Aorta (tissue), 5 donors: Measurements from ENCODE around the gene PIP5KL1. TPM values are rescaled to one million over a fixed set of nuclear protein-coding genes. Genes with fewer than 3 reads are reported as not detected.
"Not testable (repeated sequence)": the region's sequence is repeated elsewhere in the genome, so short reads cannot be mapped to it uniquely, and the experiment has no call there.

Source experiments
- ATAC-seq: fragments of 200-7000 bp; cut with Tn5 transposase; one replicate; pipeline ENCODE4 v1.9.1; 2022; ENCODE audit warnings: moderate library complexity; ENCODE audit not compliant: low FRiP score
- DNase-seq, 2 donors: peaks; one replicate each; pipeline ENCODE4 v3.0.0-alpha.2; 2020
- H3K27ac ChIP-seq, 2 donors: one replicate each; pipeline ENCODE4 v1.5.1; 2013; ENCODE audit warnings: low read length in 2 of 2, mild to moderate bottlenecking in 2 of 2, moderate library complexity in 2 of 2, control low read depth in 1 of 2, inconsistent platforms in 1 of 2, low read depth in 1 of 2
- H3K27me3 ChIP-seq, 2 donors: one replicate each; pipeline ENCODE4 v1.6.1; 2013; ENCODE audit warnings: control low read depth in 1 of 2, low read length in 1 of 2, mild to moderate bottlenecking in 1 of 2, moderate library complexity in 1 of 2; ENCODE audit not compliant: insufficient read depth in 2 of 2, control insufficient read depth in 1 of 2
- H3K36me3 ChIP-seq, 2 donors: one replicate each; pipeline ENCODE4 v1.6.1; 2013; ENCODE audit warnings: control low read depth in 1 of 2, low read length in 1 of 2, mild to moderate bottlenecking in 1 of 2; ENCODE audit not compliant: insufficient read depth in 2 of 2, control insufficient read depth in 1 of 2
- H3K4me1 ChIP-seq, 2 donors: one replicate each; pipeline ENCODE4 v1.6.1; 2013; ENCODE audit warnings: low read length in 2 of 2, control low read depth in 1 of 2, mild to moderate bottlenecking in 1 of 2, moderate library complexity in 1 of 2; ENCODE audit not compliant: insufficient read depth in 2 of 2, control insufficient read depth in 1 of 2
- H3K4me3 ChIP-seq, 2 donors: one replicate each; pipeline ENCODE4 v1.5.1; 2013; ENCODE audit warnings: low read length in 2 of 2, control low read depth in 1 of 2, mild to moderate bottlenecking in 1 of 2
- H3K9me3 ChIP-seq: one replicate; pipeline ENCODE4 v1.6.1; 2013; ENCODE audit warnings: mild to moderate bottlenecking, low read length; ENCODE audit not compliant: control insufficient read depth
- WGBS, 2 donors: extraction: QIAGEN DNeasy Blood & Tissue Kit; methylation state at CpG; one replicate each; pipeline ENCODE4 v1.1.7; 2013; 5-methylcytosine and 5-hydroxymethylcytosine counted together
- intact Hi-C, 2 donors: fragments of 100-400 bp; cut with DNase I; formaldehyde crosslinking; loops; one replicate each; pipeline versions ENCODE4 v1.14.2 to v1.15.0; 2022
- polyA plus RNA-seq, 2 donors: library from polyadenylated mRNA; stranded (reverse); fragments of 200-250 nt; gene quantifications; one replicate each; pipeline ENCODE4 v1.2.3, GENCODE V29; 2013
- total RNA-seq, 2 donors: library from RNA; stranded (reverse); fragmentation: NEBNext Ultra II Directional; extraction: Animal tissue kit (Norgen Biotek cat#: 25700); gene quantifications; one replicate each; pipeline ENCODE4 v1.2.1, GENCODE V29; 2021
- donor health status: healthy with polysubstance abuse.
- donor health status: Bipolar disorder and iron deficiency.
- donor health status: DM: no; HTN: no; CAD: no.
- donor health status: DM: no; HTN: no; CAD: no.
- donor health status: DM: yes; HTN: yes; CAD: no.

Gene PIP5KL1
- total and polyA plus RNA-seq, 4 donors = 1.4 to 4.5 (median 3.0) TPM

DNA sequence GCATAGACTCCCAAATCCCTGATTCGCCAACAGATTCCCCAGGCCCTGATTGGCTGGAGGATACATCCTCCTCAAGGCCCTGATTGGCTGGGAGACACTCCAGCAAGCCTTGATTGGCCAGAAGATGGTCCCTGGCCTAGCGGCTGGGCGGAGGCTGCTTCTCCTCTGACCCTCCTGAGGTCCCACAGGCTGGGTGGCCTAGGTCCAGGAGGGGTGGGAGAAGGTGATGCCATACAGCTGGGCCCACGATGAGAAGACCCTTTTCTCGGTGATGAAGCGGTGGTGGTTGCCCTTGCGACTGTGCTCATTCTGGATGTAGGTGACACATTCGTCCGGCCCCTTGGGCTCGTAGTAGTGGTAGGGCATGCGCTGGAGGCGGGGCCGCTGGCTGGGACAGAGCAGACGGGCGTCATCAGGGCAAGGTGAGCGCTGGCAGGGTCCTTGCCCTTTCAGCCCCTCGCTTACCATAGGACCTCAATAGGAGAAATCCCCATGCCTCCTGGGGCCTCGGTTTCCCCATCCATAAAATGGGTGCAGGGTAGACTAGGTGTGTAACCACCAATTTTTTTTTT lies 44.1 kb downstream of the PIP5KL1 start:
- Histone ChIP-seq H3K4me1 (no peaks in the 10 kb centered on the region), H3K4me3 (no peak overlapping the region), H3K36me3 (peaks cover 0 to 11% of the 10 kb centered on the region in 2 donors), H3K27me3 (no peaks in the 10 kb centered on the region), H3K27ac (no peak overlapping the region), H3K9me3 (no peaks in the 10 kb centered on the region)
- no peak for ATAC-seq
- intact Hi-C loops = no loop called here
- 95 to 96% methylated on average over 18 of the region's 18 CpGs for WGBS, 2 donors
- peak in 1 of 2 donors; percentile 69 for DNase-seq

DNA sequence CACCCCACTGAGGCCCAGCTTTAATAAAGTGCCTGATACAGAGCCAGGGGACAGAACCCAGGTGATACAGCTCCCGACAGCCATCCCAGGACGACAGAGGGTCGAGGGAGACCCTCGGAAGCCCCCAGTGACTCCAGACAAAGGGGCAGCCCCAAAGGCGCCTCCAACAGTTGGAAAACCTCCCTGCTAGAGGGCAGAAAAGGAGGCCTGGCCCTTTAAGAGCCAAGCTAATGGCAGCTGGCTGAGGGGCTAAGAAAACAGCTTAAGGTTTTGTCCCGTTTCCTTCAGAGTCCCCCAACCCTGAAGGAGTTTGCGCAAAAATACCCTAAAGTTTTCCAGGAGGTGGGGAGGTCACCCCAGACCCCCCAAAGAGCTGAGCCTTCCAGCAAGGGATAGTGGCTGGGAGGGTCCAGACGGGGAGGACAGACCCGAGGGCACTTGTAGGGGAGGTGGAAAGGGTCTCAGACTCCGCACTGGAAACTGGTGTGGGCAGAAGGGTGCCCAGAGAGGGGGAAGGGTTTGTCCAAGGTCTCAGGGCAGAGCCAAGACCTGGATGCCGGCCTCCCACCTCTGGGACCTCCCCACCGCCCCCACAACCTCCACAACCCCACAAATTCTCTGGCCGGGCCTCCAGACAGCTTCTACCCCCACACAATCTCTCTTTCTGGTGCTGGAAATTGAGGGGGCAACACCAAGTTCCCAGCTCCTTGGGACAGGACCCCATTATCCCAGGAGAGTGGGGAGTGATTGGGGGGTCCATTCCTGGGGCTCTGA lies 44.9 kb downstream of the PIP5KL1 start:
- H3K27ac ChIP-seq = no peak overlapping the region

DNA sequence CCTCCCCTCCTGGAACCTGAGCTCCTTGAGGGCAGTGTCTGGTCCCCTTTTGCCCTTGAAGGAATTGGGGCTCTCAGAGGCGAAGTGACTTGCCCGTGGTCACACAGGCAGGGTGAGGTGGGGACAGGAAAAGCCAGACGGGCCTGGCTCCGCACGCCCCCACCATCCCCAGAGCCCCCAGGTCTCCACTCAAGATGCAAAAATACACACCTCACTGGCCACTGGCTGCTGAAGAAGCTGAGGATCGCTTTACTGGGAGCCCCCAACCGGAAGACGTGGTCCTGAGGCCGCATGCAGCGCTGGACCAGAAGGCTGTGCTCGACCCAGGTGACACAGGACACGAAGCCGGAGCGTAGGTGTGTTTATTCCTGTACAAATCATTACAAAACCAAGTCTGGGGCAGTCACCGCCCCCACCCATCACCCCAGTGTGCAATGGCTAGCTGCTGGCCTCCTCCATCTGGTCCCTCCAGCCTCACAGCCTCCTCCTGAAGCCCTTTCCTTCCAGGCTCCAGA lies 45.5 kb downstream of the PIP5KL1 start:
- no peak overlapping the region for H3K27ac ChIP-seq
- H3K4me1 ChIP-seq = no peaks in the 10 kb centered on the region
- H3K36me3 ChIP-seq = peaks cover 0 to 3% of the 10 kb centered on the region in 2 donors
- WGBS, 2 donors = 78 to 80% methylated on average over 15 of the region's 15 CpGs
- DNase-seq (no peak), ATAC-seq (no peak)
- no peaks in the 10 kb centered on the region for H3K9me3 ChIP-seq
- H3K4me3 ChIP-seq = no peak overlapping the region
- no peaks in the 10 kb centered on the region for H3K27me3 ChIP-seq
- intact Hi-C loops = no loop called here

More for the DNA sequence above, 44.9 kb downstream of the PIP5KL1 start:
- intact Hi-C loops = no loop called here
- H3K9me3 ChIP-seq = no peaks in the 10 kb centered on the region
- H3K4me1 ChIP-seq = no peaks in the 10 kb centered on the region
- H3K27me3 ChIP-seq = no peaks in the 10 kb centered on the region
- 77 to 79% methylated on average over 13 of the region's 13 CpGs for WGBS, 2 donors
- H3K4me3 ChIP-seq = no peak overlapping the region
- DNase-seq (no peak), ATAC-seq (no peak)
- H3K36me3 ChIP-seq = peaks cover 0 to 7% of the 10 kb centered on the region in 2 donors

- ATAC-seq = peak; percentile 49
- H3K9me3 ChIP-seq = no peaks in the 10 kb centered on the region
- intact Hi-C loops = no loop called here
- no peak overlapping the region for H3K4me3 ChIP-seq
- H3K4me1 ChIP-seq = no peaks in the 10 kb centered on the region
- WGBS, 2 donors = 4 to 12% methylated on average over 11 of the region's 11 CpGs
- DNase-seq = peak; percentile 76 to 85
- H3K36me3 ChIP-seq = peaks cover 0 to 3% of the 10 kb centered on the region in 2 donors
- no peak overlapping the region for H3K27ac ChIP-seq
- H3K27me3 ChIP-seq = no peaks in the 10 kb centered on the region
Measured at GRCh38 chr9:127884427-127884911, 46.1 kb downstream of the PIP5KL1 start.

DNA sequence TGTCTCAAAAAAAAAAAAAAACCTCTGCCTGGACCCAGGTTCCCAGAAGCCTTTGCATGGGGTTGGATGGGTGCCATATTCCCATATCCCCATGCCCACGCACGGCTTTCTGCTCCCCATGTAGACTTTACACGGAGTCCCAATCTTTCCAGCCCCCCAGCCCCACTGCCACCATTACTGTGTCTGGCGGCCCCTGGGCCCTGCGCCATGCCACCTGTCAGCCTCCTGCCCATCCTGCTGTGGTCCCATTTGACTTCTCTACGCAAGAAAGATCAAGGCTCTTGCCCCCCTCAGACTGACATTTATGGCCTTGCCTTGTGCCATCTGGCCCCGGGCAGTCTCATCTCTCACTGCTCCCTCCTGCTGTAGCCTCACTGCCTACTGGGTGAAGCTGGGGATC lies 46.6 kb downstream of the PIP5KL1 start:
- intact Hi-C loops = no loop called here
- DNase-seq (no peak), ATAC-seq (no peak)
- Histone ChIP-seq H3K9me3 (no peaks in the 10 kb centered on the region), H3K27me3 (no peaks in the 10 kb centered on the region), H3K4me3 (no peak overlapping the region), H3K4me1 (no peaks in the 10 kb centered on the region), H3K27ac (no peak overlapping the region), H3K36me3 (peaks cover 0 to 3% of the 10 kb centered on the region in 2 donors)
- 56 to 67% methylated on average over 7 of the region's 7 CpGs for WGBS, 2 donors

DNA sequence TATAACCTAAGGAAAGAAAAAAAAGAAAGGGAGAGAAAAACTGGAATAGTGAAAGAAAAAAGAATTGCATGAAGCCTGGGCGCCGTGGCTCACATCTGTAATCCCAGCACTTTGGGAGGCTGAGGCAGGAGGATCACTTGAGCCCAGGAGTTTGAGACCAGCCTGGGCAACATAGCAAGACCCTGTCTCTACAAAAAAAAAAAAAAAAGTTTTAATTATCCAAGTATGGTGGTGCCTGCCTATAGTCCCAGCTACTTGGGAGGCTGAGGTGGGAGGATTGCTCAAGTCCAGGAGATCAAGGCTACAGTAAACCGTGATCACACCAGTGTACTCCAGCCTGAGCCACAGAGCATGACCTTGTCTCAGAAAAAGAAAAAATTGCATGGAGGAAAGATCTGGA lies 48.9 kb downstream of the PIP5KL1 start:
- intact Hi-C loops, H3K9me3 ChIP-seq, H3K4me1 ChIP-seq, H3K27me3 ChIP-seq, ATAC-seq, H3K36me3 ChIP-seq, DNase-seq, H3K4me3 ChIP-seq, H3K27ac ChIP-seq: not testable (repeated sequence)
- WGBS, 2 donors = 87 to 92% methylated on average over 3 of the region's 3 CpGs

- Histone ChIP-seq H3K4me3 (no peak overlapping the region), H3K27me3 (no peaks in the 10 kb centered on the region), H3K9me3 (no peaks in the 10 kb centered on the region), H3K4me1 (peaks cover 0 to 2% of the 10 kb centered on the region in 2 donors), H3K27ac (no peak overlapping the region), H3K36me3 (no peaks in the 10 kb centered on the region)
- WGBS, 2 donors = 75 to 76% methylated on average over 8 of the region's 8 CpGs
- intact Hi-C loops = no loop called here
- DNase-seq (no peak), ATAC-seq (no peak)
Measured at GRCh38 chr9:127880143-127880542, 50.4 kb downstream of the PIP5KL1 start.

DNA sequence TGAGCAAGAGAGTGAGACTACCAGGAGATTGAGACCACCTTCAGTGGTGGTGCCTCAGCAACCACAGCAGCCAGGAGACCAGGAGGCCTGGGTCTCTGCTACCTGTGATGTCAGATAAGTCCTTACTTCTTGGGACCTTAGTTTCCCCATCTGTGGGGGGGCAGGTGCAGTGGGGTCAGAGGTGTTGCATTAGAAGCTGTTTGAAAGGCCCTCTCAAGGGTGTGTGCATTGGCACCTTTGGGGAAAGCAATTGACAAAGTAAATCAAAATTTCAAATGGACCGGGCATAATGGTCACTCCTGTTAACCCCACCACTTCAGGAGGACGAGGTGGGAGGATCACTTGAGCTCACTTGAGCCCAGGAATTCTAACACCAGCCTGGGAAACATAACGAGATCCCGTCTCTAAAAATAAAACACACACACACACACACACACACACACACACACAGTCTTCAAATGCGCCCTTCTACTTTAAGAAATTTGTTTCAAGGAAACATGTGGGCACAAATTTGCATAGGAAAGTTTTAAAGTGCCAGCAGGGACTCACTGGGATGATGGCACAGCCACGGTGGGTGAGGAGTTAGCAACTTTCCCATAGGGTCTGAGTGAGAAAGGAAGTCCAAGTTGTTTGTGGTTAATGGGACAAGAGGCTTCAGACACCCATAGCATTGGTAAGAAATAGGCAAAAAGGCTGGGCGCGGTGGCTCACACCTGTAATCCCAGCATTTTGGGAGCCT lies 51.8 kb downstream of the PIP5KL1 start:
- Histone ChIP-seq H3K27me3 (no peaks in the 10 kb centered on the region), H3K36me3 (no peaks in the 10 kb centered on the region), H3K27ac (no peak overlapping the region), H3K9me3 (no peaks in the 10 kb centered on the region), H3K4me1 (peaks cover 0 to 2% of the 10 kb centered on the region in 2 donors), H3K4me3 (no peak overlapping the region)
- no peak for ATAC-seq
- 34 to 41% methylated on average over 8 of the region's 8 CpGs for WGBS, 2 donors
- intact Hi-C loops = loop anchor here (5.0 to 10.0 kb wide), 2 partner anchors 38 to 74 kb away; partner anchors contain the start of genes FPGS (in 1 of the 2) and ST6GALNAC4 (in 1 of the 2)
- DNase-seq = no peak
